DND-41 (cell line): ENCODE data around the gene EXD3.

Experiments
- ATAC-seq: fragments of 200-7000 bp; cut with Tn5 transposase; 3 replicates; pipeline ENCODE4 v1.9.1; 2021; ENCODE audit warnings: low read depth; ENCODE audit not compliant: insufficient read depth
- DNase-seq: peaks from one replicate; pipeline ENCODE4 v3.0.0-alpha.2; 2020
- H2AFZ ChIP-seq: 2 replicates; pipeline ENCODE4 v1.6.0; 2012; ENCODE audit warnings: low read depth, low read length
- H3K27ac ChIP-seq: 2 replicates; pipeline ENCODE4 v1.5.1; 2012; ENCODE audit warnings: low read length, inconsistent platforms
- H3K27me3 ChIP-seq: fragments of 200-600 bp; sonication (generic); 2 replicates; pipeline ENCODE4 v1.6.0; 2012; ENCODE audit warnings: low read length, mild to moderate bottlenecking, inconsistent platforms; ENCODE audit not compliant: insufficient read depth, poor library complexity
- H3K36me3 ChIP-seq: 2 replicates; pipeline ENCODE4 v1.5.1; 2012; ENCODE audit warnings: low read length, inconsistent platforms; ENCODE audit not compliant: insufficient read depth
- H3K4me1 ChIP-seq: 2 replicates; pipeline ENCODE4 v1.5.1; 2012; ENCODE audit warnings: mild to moderate bottlenecking, low read length; ENCODE audit not compliant: insufficient read depth
- H3K4me2 ChIP-seq: 2 replicates; pipeline ENCODE4 v1.6.0; 2012; ENCODE audit warnings: mild to moderate bottlenecking, moderate library complexity, low read length, inconsistent platforms; ENCODE audit not compliant: insufficient read depth
- H3K4me3 ChIP-seq, 2 experiments: fragments of 200-600 bp in 1 of 2; shearing (Covaris generic) in 1 of 2; 2 replicates each; pipeline ENCODE4 v1.5.1; 2012 to 2016; ENCODE audit warnings: inconsistent platforms in 2 of 2, low read length in 2 of 2, mild to moderate bottlenecking in 2 of 2, low read depth in 1 of 2, moderate library complexity in 1 of 2
- H3K79me2 ChIP-seq: 2 replicates; pipeline ENCODE4 v1.6.0; 2012; ENCODE audit warnings: low read length, inconsistent platforms; ENCODE audit not compliant: insufficient read depth
- H3K9ac ChIP-seq: 2 replicates; pipeline ENCODE4 v1.6.0; 2012; ENCODE audit warnings: low read depth, mild to moderate bottlenecking, inconsistent platforms, low read length, moderate library complexity
- H3K9me3 ChIP-seq: 2 replicates; pipeline ENCODE4 v1.5.1; 2012; ENCODE audit warnings: low read length, moderate library complexity, mild to moderate bottlenecking, inconsistent platforms; ENCODE audit not compliant: insufficient read depth, severe bottlenecking
- H4K20me1 ChIP-seq: 2 replicates; pipeline ENCODE4 v1.6.0; 2012; ENCODE audit warnings: low read length; ENCODE audit not compliant: insufficient read depth
- EZH2 ChIP-seq: IDR thresholded peaks from 3 replicates; pipeline ENCODE4 v1.6.1; 2012; ENCODE audit warnings: borderline replicate concordance, low read depth, mild to moderate bottlenecking, moderate library complexity, low read length, inconsistent platforms; ENCODE audit not compliant: severe bottlenecking
- TF ChIP-seq, protein P1 (sequence below): IDR thresholded peaks from 2 replicates; pipeline ENCODE4 v1.5.1; 2012; ENCODE audit warnings: borderline replicate concordance, low read length, moderate library complexity, mild to moderate bottlenecking; ENCODE audit not compliant: poor library complexity, severe bottlenecking; ENCODE audit errors: extremely low read depth

The EXD3 gene

DNA sequence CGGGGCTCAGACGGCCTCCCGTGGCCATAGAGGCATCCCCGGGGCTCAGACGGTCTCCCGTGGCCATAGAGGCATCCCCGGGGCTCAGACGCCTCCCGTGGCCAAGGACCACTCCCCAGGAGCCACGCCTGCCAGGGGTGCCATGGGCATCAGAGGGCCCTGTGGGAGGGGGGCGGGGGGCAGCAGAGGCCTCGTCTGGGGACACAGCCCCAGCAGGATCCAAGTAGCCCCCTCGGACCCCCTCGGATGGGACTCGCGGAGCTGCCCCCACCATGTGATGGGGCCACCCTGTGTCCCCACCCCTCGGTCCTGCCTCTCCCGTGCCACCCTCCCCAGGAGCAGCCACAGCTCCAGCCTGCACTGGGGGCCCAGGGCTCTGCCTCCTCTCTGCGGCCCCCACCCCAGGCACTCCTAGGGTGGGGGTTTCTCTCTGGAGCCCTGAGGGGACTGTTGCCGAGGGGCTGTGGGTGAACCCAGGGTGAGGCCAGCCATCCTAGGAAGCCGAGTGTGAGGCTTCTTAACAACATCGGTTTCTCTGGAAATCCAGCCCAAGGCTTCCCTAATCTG is 15.7 kb upstream of the EXD3 start:
- ATAC-seq: no peak
- TF ChIP-seq, protein P1, sequence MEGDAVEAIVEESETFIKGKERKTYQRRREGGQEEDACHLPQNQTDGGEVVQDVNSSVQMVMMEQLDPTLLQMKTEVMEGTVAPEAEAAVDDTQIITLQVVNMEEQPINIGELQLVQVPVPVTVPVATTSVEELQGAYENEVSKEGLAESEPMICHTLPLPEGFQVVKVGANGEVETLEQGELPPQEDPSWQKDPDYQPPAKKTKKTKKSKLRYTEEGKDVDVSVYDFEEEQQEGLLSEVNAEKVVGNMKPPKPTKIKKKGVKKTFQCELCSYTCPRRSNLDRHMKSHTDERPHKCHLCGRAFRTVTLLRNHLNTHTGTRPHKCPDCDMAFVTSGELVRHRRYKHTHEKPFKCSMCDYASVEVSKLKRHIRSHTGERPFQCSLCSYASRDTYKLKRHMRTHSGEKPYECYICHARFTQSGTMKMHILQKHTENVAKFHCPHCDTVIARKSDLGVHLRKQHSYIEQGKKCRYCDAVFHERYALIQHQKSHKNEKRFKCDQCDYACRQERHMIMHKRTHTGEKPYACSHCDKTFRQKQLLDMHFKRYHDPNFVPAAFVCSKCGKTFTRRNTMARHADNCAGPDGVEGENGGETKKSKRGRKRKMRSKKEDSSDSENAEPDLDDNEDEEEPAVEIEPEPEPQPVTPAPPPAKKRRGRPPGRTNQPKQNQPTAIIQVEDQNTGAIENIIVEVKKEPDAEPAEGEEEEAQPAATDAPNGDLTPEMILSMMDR: no peak
- no peak for TF ChIP-seq EZH2
- H3K27ac ChIP-seq: no peak overlapping the region
- H3K9ac ChIP-seq: no peak overlapping the region
- no peak overlapping the region for H3K4me3 ChIP-seq
- H3K79me2 ChIP-seq: no peaks in the 10 kb centered on the region
- no peak for DNase-seq
- H3K4me2 ChIP-seq: no peak overlapping the region
- H3K4me1 ChIP-seq: no peaks in the 10 kb centered on the region
- H3K9me3 ChIP-seq: no peaks in the 10 kb centered on the region
- H2AFZ ChIP-seq: no peak overlapping the region
- H3K27me3 ChIP-seq: no peaks in the 10 kb centered on the region
- H4K20me1 ChIP-seq: peaks cover 7% of the 10 kb centered on the region; the same call in 1 of the 2 replicates
- H3K36me3 ChIP-seq: no peaks in the 10 kb centered on the region

DNA sequence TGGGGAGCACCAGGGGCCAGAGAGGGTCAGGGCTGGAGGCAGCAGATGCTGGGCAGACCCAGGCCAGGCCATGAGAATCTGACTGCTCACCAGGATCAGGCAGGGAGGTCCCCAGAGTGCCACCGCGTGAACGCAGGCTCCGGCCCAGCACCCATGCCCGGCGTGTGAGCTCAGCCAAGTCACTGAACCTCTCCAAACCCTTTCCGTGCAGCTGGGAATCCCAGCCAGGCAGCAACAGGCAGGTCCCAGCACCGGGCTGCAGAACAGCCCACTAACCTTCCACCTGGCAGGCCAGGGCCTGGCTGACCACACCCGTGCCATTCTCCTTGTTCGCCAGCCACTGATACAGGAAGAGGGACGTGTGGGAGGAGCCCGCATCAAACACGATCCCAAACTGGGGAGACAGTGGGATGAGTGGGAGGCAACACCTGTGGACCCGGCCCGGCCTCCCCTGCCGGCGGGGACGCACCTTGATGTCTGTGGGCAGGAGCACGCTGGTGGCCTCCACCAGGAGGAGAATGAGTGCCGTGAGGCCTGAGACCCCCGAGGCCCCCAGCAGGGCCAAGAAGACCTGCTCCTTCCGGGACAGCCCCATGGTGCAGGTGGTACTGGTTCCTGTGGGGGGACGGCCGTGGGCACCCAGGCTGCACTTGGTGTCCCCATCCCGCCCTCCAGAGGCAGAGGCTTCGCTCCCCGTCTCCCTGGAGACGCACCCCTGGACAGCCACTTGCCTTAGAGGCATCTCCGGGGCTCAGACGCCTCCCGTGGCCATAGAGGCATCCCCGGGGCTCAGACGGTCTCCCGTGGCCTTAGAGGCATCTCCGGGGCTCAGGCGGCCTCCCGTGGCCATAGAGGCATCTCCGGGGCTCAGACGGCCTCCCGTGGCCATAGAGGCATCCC is 15.0 kb upstream of the EXD3 start:
- Histone ChIP-seq H3K27me3 (no peaks in the 10 kb centered on the region), H3K27ac (no peak overlapping the region), H3K4me1 (no peaks in the 10 kb centered on the region), H2AFZ (no peak overlapping the region), H3K9me3 (no peaks in the 10 kb centered on the region), H3K79me2 (no peaks in the 10 kb centered on the region), H3K9ac (no peak overlapping the region), H3K4me3 (no peak overlapping the region), H4K20me1 (peaks cover 7% of the 10 kb centered on the region; the same call in 1 of the 2 replicates), H3K36me3 (no peaks in the 10 kb centered on the region), H3K4me2 (no peak overlapping the region)
- TF ChIP-seq EZH2: no peak
- ATAC-seq: no peak
- DNase-seq: no peak

DNA sequence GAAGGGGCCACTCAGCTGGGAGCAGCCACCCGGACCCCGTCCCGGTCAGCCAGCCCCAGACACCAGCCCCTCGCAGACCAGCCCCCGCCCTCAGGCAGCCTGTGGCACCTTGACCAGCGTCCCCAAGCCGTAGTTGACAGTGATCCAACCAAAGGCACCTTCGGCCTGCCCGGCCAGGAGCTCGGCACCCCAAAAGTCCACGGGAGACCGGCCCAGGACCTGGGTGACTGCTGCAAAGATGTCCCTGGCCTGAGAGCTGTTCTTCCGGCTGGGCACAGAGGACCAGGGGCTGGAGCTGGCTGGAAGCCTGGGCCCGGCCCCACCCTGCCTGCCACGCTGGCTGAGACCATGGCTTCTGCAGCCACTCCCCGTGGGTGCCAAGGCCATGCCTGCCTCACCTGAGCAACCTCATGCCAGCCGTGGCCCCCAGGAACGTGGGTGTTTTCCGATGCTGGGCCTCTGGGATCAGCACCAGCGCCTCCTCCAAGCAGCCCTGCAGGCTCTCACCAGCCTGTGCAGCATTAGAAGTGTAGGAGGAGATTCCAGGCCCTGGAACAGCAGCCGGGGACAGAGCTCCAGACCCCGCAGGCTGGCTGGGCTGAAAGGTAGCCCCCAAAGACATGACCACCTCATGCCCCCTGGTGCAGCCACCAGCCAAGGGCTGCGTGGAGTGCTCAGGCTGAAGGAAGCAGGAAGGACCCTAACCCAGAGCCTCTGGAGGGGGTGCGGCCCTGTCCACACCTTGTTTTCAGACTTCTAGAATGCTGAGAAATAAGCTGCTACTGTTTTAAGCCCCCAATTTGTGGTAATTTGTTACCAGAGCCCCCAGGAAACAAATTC is 14.0 kb upstream of the EXD3 start:
- TF ChIP-seq, protein P1: no peak
- TF ChIP-seq EZH2: no peak
- Histone ChIP-seq H3K9me3 (no peaks in the 10 kb centered on the region), H3K27me3 (no peaks in the 10 kb centered on the region), H3K9ac (no peak overlapping the region), H4K20me1 (peaks cover 7% of the 10 kb centered on the region; the same call in 1 of the 2 replicates), H3K36me3 (no peaks in the 10 kb centered on the region), H3K4me2 (no peak overlapping the region), H3K27ac (no peak overlapping the region), H3K4me1 (no peaks in the 10 kb centered on the region), H3K79me2 (no peaks in the 10 kb centered on the region), H3K4me3 (no peak overlapping the region), H2AFZ (no peak overlapping the region)
- no peak for DNase-seq
- no peak for ATAC-seq
